Measurements from ENCODE around the gene TRPM1.
"Not testable (repeated sequence)": the region's sequence is repeated elsewhere in the genome, so short reads cannot be mapped to it uniquely, and the experiment has no call there.

TRPM1 gene

DNA sequence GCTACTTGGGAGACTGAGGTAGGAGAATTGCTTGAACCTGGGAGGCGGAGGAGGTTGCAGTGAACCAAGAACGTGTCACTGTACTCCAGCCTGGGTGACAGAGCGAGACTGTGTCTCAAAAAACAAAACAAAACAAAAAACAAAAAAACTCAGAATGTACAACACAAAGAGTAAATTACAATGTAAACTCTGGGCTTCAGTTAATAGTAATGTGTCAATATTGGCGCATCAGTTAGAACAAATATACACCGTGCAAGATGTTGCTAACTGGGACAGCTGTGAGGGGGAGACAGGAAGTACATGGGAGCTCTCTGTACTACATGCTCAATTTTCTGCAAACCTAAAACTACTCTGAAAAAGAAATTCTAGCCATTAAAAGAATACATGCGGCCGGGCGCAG is 23.5 kb upstream of the TRPM1 start:
- no peak for DNase-seq (ENCODE audit: low read depth, low spot score)

DNA sequence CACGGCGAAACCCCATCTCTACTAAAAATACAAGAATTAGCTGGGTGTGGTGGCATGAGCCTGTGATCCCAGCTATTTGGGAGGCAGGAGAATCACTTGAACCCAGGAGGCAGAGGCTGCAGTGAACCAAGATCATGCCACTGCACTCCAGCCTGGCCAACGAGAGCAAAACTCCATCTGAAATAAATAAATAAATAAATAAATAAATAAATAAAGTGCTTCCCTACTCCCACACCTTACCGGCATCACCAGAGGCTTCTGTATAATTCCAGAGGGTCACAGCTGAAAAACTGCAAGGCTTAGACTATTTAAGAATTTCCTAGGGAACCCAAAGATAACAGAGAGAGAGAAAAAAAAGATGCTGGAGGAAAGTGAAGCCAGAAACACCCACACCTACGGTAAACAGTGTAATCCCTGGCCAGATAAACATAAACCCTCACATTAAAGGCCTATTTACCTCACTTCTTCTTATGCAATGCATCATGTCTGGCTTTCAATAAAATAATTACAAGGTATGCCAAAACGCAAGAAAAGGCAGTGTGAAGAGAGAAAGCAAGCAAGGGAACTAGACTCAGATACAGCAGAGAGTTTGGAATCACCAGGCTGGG is 15.0 kb upstream of the TRPM1 start:
- no peak for DNase-seq (ENCODE audit: low read depth, low spot score)

DNA sequence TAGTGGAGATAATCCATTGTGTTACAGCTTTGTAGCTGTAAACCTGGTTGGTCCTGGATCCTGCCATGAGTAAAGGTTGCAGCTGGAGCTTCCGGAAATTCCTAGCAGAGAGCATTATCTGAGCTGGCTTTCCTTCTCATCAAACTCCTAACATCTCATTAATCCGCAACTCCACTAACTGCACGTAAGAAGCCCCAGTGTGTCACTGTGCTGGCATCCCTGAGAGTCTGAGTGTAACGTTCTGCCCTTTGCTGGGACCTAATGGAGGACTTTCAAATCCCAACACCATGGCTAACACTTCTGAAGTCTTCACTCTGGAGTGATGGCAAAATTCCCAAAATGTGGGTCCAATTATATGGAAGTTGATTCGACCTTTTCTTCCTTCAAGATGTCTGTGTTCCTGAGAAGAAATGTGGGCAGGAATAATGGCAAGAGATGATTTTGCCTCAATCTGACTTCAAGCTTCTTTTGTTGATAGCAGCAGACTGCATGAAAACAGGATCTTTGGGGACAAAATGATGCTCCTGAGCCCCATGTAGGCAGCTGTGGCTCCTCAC is 9.6 kb upstream of the TRPM1 start:
- no peak for DNase-seq (ENCODE audit: low read depth, low spot score)

DNA sequence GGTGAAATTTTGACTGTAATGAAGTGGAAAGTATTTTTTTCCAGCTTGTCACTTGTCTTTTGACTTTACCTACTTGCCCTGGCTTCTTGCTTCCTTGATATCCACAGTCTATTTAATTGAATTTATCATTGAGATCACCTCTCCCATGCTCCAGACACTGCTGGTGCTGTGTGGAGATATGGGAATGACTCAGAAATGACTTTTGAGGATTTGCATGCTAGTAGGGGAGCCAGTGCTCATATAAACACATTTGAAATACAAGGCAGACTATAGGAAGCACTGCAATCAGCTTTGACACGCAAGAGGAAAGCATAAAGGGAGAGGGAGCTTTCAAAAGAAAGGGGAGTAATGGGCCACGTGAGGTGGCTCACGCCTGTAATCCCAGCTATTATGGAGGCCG is 7.3 kb upstream of the TRPM1 start:
- DNase-seq (ENCODE audit: low read depth, low spot score) = no peak

DNA sequence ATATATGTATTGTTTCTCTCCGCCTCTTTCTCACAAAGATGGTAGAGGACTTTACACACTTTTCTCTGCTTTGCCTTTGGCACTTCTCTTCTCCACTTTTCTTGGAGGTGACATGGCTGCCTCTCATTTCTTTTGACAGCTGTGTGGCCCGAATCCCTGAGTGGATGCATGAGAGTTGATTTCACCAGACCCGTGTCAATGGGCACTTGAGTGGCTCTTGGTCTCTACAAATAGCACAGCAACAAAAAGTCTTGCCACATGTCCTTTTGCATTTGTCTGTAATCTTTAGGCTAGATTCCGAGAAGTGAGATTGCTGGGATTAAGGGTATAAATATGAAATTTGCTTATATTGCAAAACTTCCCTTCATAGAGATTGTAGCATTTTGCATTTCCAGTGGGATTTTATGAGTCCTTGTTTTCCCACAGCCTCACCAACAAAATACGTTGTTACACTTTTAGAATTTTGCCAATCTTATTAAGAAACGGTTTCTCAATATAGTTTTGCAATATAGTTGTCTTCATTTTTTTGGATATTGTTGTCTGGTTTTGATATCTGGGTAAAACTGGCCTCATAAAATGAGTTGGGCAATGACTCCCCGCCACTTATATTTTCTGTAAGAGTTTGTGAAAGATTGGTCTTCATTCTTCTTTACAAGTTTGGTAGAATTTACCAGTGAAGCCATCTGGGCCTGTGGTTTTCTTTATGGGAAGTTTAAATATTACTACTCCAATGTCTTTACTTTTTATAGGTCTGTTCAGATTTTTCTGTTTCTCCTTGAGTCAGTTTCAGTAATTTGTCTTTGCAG is 5.2 kb upstream of the TRPM1 start:
- no peak for DNase-seq (ENCODE audit: low read depth, low spot score)

DNA sequence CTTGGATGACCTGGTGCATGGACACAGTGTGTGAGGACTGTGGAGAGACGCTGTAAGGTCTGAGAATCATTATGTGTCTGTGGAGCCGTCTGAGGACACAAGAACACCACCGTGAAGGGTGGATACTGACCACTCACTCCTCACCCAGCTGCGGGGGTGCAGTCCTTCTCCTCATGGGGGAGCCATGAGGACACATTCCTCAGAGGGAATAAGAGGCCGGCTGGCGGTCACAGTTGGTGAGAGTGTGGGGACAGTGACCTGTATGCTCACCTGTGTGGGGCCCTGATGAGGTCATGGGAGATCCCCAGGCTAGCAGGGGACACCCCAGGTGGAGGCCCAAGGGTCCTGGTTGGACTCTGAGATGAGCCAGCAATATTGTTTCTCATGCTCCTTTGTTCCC is 2.5 kb upstream of the TRPM1 start:
- DNase-seq (ENCODE audit: low read depth, low spot score) = no peak

DNA sequence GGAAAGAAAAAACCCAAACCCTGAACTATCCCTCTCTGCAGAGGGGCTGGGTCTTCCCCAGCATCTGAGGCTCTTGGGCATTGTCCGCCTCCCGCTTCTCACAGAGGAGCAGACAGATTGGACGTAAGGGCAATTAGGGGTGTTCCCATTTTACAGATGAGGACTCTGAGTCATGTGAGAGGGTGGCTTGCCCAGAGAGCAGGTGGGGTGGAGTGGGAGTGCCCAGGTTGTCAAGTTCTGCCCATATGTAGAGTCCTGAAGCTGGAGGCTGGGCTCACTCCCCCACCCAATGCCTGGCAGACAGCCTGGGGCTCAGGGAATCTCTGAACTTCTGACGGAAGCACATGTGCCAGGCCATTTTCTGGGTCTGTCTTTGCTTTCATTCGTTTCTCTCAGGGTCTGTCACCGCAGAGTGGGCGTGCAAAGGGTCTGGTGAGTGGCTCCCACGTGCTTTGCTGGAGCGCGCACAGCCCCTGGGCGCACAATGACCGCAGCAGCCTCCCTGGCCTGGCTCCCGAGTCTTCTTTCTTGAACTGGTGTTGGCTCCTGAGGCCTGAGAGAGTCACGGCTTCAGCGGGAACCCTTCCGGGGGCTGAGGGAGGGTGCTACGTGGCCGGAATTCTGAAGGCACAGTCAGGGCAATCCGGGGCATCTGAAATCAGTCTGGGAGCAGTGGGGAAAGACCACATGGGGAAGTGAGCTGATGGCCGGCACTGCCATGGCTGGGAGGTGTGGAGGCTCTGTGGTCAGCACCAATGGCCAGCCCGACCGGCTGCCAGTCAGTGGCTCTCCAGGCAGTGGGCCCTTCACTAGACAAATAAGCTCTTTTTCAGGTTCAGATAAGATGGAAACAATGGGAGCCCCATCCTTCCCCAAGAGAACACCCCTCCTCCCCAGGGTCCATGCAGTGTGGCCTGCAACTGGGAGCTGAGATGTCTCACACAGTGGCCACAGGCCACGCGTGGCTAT is 1.1 kb upstream of the TRPM1 start:
- DNase-seq (ENCODE audit: low read depth, low spot score) = no peak

DNA sequence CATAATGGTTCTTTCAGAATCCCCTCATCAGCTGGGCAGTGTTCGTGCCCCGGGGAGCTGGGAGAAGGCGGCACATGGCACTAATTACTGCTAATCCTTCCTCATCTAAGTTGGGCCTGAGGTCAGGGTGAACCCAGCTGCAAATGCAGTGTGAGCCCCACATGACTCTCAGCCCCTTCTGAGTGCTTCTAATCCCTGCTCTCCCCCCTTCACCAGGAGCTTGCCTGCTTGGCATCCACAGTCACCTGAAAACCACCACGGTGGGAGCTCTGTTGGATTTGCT is 455 bp upstream of the TRPM1 start:
- no peak for DNase-seq (ENCODE audit: low read depth, low spot score)

DNA sequence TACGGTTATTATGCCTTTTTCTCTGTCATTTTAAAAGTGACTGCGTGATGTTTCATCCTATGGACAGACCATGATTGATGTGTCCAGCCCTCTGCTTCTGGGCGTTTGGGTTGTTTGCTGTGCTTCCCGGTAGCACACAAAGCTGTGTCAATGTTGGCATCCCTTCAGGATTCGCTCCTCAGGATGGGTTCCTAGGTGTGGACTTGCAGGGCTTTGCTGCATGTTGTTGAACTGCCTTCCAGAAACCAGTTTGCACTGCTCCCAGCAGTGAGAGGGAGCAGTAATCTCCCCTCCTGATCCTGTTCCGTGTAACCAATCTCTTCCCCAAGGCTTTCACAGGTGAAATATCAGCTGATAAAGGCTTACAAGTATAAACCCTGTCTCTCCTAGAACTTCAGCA is 787 bp downstream of the TRPM1 start:
- no peak for DNase-seq (ENCODE audit: low read depth, low spot score)

DNA sequence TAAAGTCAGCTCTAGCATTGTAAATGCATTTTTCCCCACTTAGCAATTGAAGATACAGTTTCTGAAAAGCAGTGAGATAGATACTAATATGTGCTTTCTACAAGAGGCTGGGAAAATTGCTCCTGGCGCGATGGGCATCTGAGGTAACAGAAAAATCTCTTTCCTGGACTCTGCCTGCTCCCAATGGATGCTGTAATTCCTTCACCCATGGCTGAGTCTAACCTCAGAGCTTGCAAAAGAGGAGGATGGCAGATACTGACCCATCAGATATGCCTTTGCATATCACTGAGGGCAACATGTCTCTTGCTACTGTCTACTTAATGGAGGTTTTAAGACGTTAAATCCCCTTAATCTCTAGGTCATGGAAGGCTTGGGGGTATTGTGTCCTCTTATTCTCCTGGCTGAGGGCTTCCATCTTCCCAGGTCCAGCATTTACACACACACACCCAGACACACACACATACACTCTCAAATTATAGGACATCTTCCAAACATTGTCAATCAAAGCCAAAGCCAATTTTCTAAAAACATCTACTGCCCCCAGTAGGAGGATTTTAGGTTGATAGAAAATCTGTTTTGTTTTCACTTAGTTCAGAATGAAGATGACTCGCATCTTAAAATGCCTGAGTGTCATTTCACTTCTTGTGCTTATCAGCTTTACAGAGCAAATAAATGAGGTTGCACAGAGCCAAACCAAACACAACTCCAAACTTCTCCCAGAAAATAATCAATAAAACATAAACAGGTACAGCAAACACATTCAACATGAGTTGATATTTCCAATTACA is 2.4 kb downstream of the TRPM1 start:
- DNase-seq (ENCODE audit: low read depth, low spot score) = no peak

DNA sequence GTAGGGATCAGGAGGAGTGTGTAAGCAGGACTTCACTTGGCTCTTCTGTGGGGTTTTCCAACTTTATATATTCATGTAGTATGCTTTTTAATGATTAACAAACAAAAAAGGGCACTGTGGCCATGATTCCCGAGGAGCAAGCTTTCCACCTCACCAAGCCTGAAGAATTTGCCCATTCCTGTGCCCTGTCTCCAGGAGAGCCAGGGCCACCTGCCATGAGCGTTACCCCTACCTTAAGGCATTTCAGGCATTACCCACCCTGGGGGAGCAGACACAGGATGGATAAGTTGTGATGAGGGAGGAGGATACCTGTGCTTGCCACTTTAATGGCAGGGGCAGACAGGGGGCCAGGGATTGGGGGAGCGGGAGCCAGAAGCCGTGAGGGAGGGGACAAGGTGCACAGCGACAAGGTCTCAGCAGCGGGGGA is 3.0 kb downstream of the TRPM1 start:
- DNase-seq (ENCODE audit: low read depth, low spot score) = no peak

DNA sequence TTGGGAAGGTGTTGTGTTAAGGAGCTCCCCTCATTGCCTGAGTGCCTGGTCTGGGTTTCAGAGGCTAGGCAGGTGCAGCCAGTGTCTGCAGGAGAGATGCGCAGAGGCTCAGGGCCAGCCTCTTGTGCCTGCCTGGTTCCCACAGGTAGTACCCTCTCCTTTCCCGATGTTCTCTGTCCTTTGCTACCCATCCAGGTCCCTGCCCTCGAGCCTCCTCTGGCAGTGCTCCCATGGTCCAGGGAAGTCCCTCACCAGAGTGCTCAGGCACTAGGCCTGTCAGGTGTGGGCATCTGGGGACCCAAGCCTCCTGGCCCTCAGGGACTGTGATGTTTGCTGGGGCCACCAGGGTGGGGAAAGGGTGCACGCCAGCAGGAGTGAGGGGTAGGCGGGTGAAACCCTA is 5.0 kb downstream of the TRPM1 start:
- DNase-seq (ENCODE audit: low read depth, low spot score) = no peak

DNA sequence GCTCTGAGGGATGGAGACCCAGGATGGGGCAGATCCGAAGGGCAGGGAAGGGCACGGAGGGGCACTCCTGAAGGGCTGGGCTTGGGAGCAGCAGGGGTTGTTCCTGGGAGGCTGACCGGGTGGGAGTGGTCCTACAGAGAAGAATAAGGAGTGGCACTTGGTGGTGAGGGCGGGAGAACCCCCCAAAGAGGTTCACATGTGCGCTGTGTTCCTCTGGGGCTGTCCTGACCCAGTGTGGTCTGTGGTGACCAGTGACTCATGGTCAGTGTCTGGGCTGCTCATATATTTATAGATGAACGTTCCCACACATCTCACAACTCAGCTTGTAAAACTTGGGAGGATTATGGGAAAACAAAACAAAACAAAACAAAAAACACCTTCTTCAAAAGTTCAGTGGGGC is 10.0 kb downstream of the TRPM1 start:
- DNase-seq (ENCODE audit: low read depth, low spot score) = no peak

DNA sequence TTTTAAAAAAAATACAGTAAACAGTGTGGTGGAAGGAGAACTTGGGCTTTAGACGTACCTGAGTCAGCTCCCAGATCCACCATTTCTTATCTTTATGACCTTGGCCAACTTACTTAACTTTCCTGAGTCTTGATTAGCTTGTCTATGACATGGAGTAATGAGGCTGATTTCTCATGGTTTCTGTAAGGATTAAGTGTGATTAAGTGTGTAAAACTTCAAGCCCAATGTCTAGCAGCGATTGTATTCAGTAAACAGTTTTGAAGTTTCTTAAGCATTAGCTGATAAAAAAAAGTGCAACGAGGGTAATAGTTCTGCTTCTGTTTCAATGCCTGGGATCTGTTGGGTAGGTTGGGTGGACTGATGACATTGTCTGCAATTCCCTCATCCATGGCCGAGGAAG is 10.8 kb downstream of the TRPM1 start:
- no peak for DNase-seq (ENCODE audit: low read depth, low spot score)

DNA sequence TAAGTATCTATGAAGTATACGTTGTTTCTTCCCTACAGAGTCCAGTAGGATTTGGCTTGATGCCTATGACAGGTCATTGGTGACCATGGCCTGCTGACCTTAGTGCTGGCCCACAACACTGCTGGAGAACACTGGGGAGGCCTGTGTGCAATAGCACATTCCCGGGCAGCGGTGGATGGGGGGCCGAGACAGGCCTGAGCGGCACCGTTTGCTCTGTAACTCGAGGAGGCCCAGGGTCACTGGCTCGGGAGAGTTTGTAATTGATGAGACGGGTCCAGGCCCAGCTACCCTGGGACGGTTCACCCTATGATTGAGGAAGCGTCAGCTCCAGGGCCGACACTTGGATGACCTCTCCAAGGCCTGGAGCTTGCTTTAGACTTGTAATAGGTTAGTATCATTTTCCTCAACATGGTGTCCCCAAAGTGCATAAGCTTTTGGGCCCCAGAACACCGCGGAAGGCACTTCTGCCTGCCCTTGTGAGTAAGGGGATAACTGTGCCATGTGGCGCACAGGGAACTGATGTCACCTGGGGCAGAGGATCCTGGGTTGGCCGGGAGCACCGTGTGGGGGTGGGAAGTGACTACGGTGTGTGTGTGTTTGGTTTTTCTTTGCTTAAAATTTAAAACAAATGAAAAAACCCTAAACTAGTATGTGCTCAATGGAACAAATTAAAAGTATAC is 12.0 kb downstream of the TRPM1 start:
- DNase-seq (ENCODE audit: low read depth, low spot score) = no peak

DNA sequence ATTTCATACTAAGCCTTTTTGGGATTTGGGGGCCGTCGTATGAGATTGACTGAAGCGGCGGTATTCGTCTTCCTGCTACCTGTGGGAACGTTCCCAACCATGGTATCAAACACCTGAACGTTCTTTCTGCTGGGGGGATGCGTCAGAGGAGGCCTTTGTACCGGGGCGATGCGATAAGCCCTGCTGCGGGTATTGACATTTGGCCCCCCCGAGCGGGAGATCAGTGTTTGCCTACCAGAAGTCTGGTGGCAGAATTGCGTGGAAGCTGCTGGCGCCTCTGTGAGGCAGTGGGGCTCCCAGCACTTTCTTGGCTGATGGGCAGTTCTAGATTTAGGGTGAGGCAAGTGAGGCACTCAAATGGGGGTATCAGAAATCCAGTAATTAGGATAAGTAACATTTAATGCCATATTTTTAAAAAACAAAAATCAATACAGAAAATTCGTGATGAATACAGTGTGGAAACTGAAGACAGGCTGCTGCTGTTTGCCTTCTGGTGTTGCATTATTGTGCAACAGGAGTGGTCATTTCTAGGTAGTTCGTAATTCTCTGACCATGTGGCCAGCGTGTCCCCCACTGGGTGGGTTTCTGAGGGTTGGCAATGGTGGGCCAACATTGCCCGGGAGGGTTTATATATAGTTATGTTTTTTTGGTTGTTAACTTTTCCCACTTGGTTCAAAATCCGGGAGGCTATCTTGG is 12.7 kb downstream of the TRPM1 start:
- no peak for DNase-seq (ENCODE audit: low read depth, low spot score)

DNA sequence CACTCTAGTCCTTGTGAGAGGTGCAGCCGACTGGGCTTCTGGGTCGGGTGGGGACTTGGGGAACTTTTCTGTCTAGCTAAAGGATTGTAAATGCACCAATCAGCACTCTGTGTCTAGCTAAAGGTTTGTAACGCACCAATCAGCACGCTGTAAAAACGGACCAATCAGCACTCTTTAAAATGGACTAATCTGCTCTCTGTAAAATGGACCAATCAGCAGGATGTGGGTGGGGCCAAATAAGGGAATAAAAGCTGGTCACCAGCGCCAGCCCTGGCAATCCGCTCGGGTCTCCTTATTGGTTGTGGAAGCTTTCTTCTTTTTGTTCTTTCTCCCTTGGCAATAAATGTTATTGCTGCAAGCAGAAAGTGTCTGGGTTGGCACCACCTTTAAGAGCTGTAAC is 13.5 kb downstream of the TRPM1 start:
- DNase-seq (ENCODE audit: low read depth, low spot score) = not testable (repeated sequence)

DNA sequence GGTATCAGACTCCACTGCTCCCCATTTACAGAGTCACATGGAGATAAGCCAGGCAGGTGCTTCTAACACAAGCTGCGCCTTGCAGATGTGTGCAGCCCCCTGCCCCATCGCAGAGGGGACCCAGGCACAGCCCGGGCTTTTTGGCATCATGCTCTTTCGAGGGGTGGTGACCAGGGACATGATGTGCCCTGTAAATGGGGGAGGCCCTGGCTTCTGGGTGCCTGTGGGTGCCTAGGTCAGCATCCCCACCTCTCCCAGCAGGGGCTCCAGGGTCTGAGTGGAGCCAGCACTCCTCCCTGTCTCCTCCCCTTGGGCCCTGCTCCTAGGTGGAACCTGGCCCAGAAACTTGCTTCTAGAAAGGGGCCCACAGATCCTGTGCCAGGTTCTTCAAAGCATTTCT is 15.2 kb downstream of the TRPM1 start:
- DNase-seq (ENCODE audit: low read depth, low spot score) = no peak

DNA sequence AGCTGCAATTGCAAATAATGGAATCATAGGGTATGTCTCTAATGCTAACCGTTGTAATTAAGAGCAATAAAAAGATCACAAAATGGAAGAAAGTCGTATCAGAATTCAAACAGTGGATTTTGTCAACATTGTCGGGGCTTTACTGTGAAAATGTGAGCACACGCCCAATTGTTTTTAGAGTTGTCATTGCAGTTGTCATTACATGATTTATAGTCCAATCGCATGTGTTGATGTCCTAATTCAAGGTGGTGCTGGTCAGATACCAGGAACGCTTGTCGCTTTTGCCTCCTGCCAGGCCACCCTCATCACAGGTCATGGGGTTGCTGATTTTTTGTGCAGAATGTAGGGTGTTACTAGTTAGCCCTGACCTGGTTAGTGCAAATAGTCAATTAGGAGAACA is 16.2 kb downstream of the TRPM1 start:
- no peak for DNase-seq (ENCODE audit: low read depth, low spot score)

DNA sequence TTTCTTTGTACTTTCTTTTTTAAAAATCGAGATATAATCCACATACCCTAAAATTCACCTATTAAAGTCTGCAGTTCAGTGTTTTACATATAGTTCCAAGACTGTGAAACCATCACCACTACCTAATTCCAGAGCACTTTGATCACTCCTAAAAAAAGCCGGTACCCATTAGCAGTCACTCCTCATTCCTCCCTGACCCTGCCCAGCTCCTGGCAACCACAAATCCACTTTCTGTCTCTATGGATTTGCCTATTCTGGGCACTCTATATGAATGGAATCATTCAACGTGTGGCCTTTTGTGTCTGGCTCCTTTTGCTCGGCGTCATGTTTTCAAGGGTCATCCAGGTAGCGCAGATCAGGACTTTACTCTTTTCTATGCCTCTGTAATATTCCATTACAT is 17.3 kb downstream of the TRPM1 start:
- DNase-seq (ENCODE audit: low read depth, low spot score) = no peak

All from activated CD4-positive, CD25-positive, alpha-beta regulatory T cell treated with anti-CD3 and anti-CD28 coated beads, Interleukin-2, amount 50 U/mL, for 16 hours (primary cell).